GM21381 (cell line): ENCODE measurements around the gene SH3BP1.

Source experiments
- ATAC-seq: cut with Tn5 transposase; IDR thresholded peaks from one replicate; pipeline ENCODE4 v1.9.1; 2021; ENCODE audit warnings: mild to moderate bottlenecking, moderate library complexity; ENCODE audit not compliant: unreplicated experiment

The SH3BP1 gene

DNA sequence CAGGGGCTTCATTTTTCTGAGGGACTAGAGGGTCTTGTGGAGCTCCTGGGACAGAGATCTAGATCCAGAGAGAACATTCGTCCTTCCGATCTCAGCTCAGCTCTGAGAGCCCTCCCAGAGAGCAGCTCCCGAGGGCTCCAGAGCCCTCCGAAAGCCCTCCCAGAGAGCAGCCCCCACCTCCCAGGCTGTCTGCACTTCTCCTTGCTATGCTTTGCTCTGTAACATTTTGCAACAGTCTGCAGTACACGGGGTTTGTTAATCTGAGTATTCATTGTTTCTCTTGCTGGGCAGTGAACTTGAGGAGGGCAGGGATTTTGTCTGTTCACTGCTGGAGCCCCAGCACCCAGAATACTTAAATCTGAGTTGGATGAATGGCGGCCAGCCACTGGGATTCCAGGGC, 28.3 kb upstream of the SH3BP1 start:
- ATAC-seq, result no peak

DNA sequence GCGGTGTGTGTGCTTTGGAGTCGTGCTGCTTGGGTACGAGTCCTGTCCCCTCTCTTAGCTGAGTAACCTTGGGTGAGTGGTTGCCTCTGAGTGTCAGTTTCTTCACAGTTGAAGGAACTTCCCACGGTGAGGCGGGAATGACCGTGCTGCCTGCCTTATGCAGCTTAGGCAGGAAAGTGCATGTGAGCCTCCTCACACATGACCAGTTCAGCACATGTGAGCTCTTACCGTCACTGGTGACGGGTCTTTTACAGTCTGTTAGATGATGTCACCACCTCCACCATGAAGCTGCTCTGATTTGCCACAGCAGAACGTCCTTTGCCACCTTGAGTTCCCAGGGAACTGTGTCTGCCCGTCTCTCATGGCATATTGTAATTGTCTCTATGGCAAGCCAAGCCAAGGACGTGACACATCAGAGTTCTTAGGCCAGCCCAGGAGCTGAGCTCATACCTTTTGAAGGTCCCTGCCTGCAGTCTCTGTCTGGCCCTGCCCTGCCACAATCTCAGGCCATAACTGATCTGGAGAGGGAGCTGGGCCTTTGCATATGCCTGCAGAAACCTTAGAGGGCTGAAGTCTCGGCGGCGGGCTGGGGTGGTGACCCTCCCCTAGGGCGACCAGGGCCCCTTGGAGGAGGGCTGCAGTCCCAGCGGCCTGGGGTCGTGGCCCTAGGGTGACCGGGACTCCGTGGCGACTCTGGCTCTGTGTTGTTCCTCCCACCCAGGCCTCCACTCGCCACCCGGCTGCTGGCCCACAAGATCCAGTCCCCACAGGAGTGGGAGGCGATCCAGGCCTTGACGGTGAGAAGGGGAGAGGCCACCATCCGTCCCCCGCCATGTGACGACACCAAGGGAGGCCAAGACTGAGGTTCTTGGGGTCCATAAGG, 23.0 kb upstream of the SH3BP1 start:
- ATAC-seq, result no peak

DNA sequence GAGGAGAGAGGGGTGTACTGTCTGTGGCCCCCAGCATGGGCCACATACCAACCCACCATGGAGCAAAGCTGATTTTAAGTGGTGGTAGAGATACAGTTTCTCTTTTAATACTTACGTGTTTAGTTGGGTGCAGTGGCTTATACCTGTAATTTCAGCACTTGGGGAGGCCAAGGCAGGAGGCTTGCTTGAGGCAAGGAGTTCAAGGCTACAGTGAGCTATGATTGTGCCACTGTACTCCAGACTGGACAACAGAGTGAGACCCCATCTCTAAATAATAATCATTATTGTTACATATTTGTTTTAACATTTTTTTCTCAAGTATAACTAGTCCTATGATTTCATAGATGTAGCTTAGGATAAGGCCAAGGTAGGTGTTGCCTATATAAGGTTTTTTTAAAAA, 22.0 kb upstream of the SH3BP1 start:
- no peak for ATAC-seq

DNA sequence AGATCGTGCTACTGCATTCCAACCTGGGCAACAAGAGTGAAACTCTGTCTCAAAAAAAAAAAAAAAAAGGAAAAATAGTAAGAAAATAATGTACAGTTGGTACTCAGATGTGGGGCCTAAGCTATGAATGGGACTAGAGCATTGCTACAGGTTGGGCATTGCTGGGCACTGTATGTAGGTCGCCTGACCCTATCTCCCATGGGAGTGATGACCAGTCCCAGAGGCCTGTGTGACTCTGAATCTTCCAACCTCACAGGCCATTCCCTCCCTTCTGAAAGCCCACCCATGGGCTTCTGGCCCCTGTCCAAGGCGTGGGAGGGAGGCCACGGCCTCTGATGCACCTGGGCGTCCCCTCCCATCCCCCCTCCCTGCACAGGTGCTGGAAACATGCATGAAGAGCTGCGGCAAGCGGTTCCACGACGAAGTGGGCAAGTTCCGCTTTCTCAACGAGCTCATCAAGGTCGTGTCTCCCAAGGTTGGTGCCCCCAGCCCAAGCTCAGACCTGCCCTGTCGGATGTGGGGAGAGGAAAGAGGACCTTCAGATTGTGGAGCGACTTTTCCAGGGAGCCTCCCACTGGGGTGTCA, 21.3 kb upstream of the SH3BP1 start:
- ATAC-seq, result no peak

DNA sequence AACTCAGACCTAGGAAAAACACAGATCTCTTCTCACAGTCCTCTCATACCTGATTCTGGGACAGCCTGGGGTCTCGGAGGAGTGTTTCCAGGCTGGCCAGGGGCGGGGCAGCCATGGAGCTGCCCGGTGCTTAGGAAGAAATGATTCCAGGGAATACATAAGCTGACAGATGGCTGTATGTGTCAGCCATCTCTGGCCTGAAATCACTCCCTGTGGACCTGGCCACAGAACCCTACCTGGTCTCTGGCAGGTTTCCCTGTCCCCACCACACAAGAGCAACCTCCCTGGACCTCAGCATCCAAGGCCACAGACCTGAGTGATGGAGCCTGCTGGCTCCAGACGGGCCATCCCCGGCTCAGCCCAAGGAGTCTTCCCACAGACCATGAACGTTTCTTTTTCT, 20.8 kb upstream of the SH3BP1 start:
- ATAC-seq, result no peak

DNA sequence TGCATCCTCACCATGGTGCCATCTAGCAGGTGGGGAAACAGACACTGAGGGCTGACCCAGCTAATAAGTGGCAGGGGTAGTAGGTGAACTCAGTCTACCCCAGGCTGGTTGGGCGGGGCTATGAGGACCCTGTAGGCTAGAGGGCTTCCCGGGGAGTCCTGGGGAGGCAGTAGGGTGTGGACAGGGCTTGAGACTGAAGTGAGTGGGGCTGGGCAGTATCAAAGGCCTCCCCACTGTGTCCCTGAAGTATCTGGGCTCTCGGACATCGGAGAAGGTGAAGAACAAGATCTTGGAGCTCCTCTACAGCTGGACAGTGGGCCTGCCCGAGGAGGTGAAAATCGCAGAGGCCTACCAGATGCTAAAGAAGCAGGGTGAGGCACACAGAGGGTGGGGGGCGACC, 19.5 kb upstream of the SH3BP1 start:
- no peak for ATAC-seq

DNA sequence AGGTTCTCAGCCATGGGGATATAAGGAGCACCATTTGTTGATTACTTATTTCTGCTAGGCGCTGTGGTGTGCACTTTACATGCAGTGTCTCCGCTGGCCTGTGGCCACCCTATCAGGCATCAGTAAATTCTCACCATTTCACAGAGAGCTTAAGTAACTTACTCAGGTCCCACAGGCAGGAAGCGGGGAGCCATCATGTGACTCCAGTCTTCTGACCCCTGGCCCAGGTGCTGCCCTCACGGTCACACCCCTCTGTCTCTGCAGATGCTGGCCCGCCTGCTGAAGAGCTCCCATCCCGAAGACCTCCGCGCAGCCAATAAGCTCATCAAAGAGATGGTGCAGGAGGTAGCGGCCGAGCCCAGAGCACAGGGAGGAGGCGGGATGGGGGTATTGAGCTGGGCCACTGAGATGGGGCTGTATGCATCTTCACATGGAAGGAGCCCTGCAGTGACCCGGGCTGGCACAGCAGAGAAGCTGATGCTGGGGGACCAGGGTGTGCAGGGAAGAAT, 18.1 kb upstream of the SH3BP1 start:
- no peak for ATAC-seq

DNA sequence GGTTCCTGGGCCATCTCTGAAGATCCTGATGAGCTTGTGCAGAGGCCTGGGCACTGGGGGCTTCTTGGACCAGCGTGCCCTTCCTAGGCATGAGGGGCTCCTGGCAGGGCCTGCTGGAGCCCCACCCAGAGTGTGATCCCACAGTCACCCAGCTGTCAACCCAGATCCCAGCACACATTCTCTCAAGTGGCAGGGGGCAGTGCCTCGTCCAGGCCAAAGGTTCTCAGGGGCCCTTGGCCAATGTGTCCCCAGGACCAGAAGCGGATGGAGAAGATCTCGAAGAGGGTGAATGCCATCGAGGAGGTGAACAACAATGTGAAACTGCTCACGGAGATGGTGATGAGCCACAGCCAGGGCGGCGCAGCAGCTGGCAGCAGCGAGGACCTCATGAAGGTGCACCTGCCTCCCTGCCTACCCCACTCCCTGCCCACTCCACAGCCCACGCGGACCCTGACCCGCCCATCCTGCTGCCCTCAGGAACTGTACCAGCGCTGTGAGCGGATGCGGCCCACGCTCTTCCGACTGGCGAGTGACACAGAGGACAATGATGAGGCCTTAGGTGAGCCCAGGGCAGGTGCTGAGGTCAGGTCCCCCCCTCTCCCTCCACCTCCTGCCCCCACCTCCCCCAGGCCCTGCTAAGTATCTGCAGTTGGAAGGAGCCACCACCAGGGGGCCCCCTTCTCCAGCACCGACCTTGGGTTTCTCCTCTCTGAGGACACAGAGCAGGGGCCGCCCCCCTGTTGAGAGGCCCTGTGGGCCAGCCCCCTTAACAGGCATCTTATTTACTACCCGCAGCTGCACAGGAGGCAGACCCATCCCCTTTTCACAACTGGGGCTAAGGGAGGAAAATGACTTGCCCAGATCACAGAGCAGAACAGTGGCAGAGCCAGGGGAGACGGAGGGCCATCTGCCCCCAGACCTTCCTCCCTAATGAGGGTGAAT, 16.1 kb upstream of the SH3BP1 start:
- ATAC-seq, result no peak

DNA sequence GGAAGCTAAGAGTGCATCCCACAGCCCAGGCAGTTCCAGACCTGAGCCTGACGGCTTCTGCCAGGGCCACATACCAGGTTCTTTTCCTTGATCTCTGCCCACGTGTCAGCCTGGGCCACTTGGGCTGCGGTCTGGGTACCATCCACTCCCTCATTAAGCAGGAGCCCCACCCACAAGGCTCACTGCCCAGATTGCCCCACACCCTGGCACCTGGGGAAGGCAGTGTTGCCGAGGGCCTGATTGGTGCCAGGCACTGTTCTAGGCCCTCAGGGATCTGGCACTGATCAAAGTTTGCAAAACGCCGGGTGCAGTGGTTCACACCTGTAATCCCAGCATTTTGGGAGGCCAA, 15.5 kb upstream of the SH3BP1 start:
- ATAC-seq, result no peak

DNA sequence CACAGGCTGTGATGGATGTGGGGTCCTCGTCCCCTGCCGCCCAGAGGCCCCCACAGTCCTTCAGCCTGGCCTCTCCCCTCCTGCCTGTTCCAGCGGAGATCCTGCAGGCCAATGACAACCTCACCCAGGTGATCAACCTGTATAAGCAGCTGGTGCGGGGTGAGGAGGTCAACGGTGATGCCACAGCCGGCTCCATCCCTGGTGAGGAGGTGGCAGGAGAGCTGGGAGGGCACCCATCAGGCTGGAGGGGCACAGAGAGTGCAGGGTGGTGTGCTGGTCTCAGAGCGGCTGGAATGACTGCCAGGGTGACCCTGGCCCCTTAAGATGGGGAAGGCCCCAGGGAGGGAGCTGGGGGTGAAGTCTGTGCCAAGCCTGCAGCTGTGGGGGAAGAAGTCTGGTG, 14.6 kb upstream of the SH3BP1 start:
- ATAC-seq, result no peak

DNA sequence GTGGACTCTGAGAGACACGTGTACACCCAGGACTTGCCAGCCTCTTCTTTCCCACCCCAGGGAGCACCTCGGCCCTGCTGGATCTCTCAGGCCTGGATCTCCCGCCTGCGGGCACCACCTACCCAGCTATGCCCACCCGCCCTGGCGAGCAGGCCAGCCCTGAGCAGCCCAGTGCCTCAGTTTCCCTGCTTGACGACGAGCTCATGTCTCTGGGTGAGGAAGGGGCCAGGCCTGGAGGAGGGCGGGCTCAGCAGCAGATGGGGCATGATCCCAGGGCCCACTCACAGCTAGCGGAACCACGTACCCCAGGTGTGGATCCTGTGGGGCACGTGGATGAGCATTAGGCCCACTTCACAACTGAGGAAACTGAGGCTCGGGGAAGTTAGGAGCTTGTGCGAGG, 13.7 kb upstream of the SH3BP1 start:
- ATAC-seq, result no peak

DNA sequence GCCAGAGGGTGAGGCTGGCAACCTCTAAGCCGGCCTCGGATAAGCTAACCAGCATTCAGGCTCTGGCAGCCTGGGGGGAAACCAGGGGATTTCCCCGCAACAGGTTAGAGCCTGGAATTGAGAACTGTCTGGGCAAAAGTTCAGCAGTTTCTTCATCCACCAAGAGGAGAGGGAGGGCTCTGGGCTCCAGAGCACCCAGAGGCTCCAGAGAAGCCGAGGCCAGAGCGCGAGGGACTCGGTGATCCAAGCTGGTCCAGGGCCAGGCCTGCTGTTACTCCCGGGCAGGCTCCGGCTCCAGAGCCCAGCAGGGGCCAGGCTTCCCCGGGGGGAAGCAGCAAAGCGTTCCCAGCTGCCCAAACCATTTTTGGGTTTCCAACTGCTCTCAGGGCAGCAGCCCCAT, 13.3 kb upstream of the SH3BP1 start:
- no peak for ATAC-seq

DNA sequence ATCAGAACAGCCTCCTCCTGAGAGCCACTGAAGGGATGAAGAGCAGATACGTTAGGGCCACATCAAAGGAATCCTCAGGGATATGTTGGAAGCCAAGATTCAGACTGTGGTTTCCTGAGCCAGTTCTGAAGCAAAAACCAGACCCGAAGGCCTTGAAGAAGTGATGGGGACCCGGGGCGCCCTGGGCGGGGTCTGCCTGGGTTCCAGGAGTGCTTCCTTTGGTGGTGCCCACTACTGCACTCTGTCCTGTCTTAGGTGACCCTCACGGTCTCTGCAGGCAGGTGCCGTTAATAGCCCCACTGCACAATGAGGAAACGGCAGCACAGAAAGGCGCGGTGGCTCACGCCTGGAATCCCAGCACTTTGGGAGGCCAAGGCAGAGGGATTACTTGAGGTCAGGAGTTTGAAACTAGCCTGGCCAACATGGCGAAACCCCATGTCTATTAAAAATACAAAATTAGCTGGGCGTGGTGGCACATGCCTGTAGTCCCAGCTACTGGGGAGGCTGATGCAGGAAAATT, 12.9 kb upstream of the SH3BP1 start:
- no peak for ATAC-seq

DNA sequence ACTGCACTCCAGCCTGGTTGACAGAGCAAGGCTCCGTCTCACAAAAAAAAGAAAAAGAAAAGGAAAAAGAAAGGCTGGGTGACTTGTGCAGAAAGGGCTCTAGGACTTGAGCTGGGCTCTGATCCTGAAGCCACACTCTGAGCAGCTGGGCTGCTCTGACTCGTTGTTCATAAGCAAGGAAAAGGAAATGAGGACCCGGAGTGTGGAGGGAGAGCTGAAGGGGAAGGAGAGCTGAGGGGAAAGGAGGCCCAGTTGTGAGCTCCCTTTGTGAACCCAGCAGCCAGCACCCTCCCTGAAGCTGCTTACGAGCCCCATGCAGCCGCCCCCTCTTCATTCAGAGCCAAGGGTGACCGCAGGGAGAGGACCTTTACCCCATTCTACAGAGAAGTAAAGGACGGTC, 12.3 kb upstream of the SH3BP1 start:
- ATAC-seq, result no peak

DNA sequence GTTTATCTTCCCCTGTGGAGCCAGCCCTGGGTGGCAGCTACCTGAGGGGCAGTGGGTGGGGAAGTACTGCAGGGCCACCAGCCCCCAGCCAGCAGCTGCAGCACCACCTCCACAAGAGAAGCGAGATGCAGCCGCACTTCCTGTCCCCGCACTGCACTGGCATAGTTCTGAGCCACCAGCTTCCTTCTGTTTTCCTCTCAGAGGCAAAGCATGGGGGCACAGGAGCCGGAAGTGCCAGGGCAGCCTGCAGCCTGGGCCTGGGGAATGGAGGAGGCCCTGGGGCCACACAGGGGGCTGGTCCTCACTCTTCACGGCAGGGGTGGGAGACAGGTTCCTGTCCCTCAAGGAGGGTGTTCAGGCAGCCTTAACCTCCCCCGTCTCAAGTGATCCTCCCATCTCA, 11.9 kb upstream of the SH3BP1 start:
- ATAC-seq, result no peak

DNA sequence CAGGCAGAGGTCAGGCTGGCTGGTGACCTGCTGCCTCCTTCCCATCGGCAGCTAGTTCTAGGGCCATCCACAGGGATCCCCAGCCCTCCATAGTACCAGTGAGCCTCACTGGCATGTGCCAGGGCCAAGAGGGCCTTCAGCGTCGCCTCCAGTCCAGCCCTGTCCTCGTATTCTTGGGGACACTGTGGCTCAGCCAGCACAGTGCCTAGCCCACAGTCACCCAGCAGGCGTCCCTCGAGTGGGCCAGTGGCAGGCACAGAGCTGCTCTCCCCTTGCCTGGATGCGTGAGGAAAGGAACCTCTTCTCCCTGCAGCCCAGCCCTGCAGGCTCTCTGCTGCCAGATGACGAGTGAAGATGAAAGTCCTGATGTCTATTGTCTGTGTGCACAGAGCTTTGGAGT, 10.6 kb upstream of the SH3BP1 start:
- ATAC-seq, result no peak

DNA sequence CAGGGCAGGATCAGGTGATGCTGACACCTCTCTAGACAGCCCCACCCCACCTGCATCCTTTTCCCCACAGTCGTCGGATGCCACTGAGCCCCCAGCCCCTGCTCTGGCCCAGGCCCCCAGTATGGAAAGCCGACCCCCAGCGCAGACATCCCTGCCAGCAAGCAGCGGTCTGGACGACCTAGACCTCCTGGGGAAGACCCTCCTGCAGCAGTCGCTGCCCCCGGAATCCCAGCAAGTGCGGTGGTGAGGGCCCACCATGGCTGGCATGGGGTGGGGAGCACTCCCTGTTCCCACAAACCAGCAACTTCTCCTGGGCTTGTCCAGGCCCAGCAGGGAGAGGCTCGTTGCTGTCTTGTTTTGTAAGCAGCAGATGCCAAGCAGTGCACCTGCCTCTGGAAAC, 9.5 kb upstream of the SH3BP1 start:
- ATAC-seq, result no peak

DNA sequence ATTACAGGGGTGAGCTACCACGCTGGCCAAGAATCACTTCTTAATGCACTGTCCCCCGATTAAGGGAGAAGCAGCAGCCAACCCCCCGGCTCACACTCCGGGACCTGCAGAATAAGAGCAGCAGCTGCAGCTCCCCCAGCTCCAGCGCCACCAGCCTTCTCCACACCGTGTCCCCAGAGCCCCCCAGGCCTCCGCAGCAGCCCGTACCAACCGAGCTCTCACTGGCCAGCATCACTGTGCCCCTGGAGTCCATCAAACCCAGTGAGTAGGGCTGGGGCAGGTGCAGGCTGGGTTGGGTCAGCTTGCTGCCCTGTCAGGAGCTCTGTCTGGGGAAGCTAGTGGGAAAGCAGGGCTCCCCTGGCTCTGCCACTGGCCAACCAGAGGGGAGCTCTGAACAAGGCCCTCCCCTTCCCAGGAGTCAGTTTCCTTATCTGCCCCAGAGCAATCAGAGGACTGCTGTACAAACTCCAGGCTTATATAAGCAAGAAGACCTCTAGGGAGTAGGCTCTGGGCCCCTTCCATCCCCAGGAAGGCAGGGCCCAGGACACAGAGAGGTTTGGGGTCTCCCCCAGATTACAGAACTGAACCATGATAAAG, 8.5 kb upstream of the SH3BP1 start:
- no peak for ATAC-seq

DNA sequence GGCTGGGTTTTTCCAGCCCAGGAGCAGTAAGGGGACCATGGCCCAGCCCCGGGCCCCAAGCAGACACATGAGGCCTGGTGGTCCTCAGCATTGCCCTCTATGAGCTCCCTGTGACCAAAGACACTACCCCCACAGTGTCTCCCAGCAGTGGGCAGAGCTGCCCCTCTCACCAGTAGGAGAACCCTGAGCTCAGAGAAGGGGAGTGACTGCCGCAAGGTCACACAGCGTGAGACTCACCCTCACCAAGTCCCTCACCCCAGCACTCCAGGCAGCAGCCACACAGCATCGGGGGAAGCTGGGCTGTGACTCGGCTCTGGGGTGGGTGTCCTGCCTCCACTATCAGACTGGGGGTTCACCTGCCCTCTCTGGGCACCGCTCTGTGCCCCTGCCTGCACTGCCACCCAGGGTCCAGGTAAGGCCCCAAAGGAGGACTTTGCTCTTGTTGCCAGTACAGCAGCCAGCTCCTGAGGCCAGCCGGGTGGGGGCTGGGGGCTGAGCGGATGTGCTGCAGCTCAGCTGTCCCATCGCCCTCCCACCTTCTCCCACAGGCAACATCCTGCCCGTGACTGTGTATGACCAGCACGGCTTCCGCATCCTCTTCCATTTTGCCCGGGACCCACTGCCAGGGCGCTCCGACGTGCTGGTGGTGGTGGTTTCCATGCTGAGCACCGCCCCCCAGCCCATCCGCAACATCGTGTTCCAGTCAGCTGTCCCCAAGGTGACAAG, 7.9 kb upstream of the SH3BP1 start:
- no peak for ATAC-seq
